NT2/D1 (cell line): ENCODE data around the gene BID.

Source experiments
- SUZ12 ChIP-seq: IDR thresholded peaks from 2 replicates; pipeline ENCODE4 v1.6.1; 2011; ENCODE audit not compliant: insufficient read length, insufficient read depth; ENCODE audit errors: extremely low read depth
- YY1 ChIP-seq: IDR thresholded peaks from 2 replicates; pipeline ENCODE4 v1.6.1; 2011; ENCODE audit not compliant: insufficient read length, insufficient read depth

- TF ChIP-seq YY1 (no peak), SUZ12 (no peak)
These were observed 39.8 kb upstream of the BID start for GRCh38 chr22:17814084-17814483.
